PFSK-1 (cell line): ENCODE measurements around the gene ASCC1.

ENCODE experiments used
- FOXP2 ChIP-seq: optimal IDR thresholded peaks from 2 replicates; pipeline ENCODE3; 2011; ENCODE audit warnings: borderline replicate concordance, control low read depth, inconsistent platforms; ENCODE audit not compliant: insufficient read depth; ENCODE audit errors: extremely low read length, extremely low read depth
- POLR2AphosphoS5 ChIP-seq: IDR thresholded peaks from 2 replicates; pipeline ENCODE4 v1.6.1; 2012; ENCODE audit warnings: low read depth, mild to moderate bottlenecking, control low read depth, low read length, moderate library complexity
- SIN3A ChIP-seq: IDR thresholded peaks from 2 replicates; pipeline ENCODE4 v1.6.1; 2012; ENCODE audit warnings: mild to moderate bottlenecking, low read length, moderate library complexity, borderline replicate concordance; ENCODE audit not compliant: insufficient read depth
- TAF1 ChIP-seq: IDR thresholded peaks from 2 replicates; pipeline ENCODE4 v1.6.1; 2012; ENCODE audit warnings: low read length, control low read depth, borderline replicate concordance; ENCODE audit not compliant: insufficient read depth
- TF ChIP-seq, protein P1 (sequence below), 2 experiments: IDR thresholded peaks; 2 replicates each; pipeline versions ENCODE4 v1.6.1 to v1.8.0; 2011 to 2012; ENCODE audit warnings: low read depth in 2 of 2, low read length in 2 of 2, control low read depth in 1 of 2, inconsistent platforms in 1 of 2, mild to moderate bottlenecking in 1 of 2, moderate library complexity in 1 of 2; ENCODE audit not compliant: insufficient read depth in 1 of 2

DNA sequence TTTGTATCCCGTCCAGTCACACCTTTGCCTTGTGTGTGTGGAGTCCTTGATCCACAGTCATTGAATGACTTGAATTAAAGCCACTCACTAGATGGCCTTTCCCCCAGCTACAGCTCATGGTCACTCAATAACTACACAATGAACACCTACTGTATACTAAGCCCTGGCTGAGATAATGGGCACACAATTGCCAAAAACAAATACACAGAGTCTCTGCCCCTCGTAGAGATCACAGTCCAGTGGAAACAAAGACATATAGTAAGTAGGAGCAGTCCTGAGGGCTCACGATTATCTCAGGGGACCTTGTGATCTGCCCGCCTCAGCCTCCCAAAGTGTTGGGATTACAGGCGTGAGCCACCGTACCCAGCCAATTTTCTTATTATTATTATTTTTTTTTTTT lies 35.6 kb upstream of the ASCC1 start:
- TF ChIP-seq TAF1: no peak
- TF ChIP-seq POLR2AphosphoS5: no peak
- TF ChIP-seq, protein P1, sequence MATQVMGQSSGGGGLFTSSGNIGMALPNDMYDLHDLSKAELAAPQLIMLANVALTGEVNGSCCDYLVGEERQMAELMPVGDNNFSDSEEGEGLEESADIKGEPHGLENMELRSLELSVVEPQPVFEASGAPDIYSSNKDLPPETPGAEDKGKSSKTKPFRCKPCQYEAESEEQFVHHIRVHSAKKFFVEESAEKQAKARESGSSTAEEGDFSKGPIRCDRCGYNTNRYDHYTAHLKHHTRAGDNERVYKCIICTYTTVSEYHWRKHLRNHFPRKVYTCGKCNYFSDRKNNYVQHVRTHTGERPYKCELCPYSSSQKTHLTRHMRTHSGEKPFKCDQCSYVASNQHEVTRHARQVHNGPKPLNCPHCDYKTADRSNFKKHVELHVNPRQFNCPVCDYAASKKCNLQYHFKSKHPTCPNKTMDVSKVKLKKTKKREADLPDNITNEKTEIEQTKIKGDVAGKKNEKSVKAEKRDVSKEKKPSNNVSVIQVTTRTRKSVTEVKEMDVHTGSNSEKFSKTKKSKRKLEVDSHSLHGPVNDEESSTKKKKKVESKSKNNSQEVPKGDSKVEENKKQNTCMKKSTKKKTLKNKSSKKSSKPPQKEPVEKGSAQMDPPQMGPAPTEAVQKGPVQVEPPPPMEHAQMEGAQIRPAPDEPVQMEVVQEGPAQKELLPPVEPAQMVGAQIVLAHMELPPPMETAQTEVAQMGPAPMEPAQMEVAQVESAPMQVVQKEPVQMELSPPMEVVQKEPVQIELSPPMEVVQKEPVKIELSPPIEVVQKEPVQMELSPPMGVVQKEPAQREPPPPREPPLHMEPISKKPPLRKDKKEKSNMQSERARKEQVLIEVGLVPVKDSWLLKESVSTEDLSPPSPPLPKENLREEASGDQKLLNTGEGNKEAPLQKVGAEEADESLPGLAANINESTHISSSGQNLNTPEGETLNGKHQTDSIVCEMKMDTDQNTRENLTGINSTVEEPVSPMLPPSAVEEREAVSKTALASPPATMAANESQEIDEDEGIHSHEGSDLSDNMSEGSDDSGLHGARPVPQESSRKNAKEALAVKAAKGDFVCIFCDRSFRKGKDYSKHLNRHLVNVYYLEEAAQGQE (IDR thresholded peaks at IDR 0.05; ENCODE audit: insufficient read depth in 1 of 2, low read depth in 2 of 2, low read length in 2 of 2): no peak
- TF ChIP-seq SIN3A: no peak
- TF ChIP-seq FOXP2: no peak
